IPS DF 6.9 (cell line): Measurements from ENCODE around the gene TUBA3D.
"Not testable (repeated sequence)": the region's sequence is repeated elsewhere in the genome, so short reads cannot be mapped to it uniquely, and the experiment has no call there.

Experiments
- DNase-seq: peaks from one replicate; pipeline ENCODE4 v3.0.0-alpha.2; 2013; ENCODE audit warnings: low read depth, low spot score
- H3K27ac ChIP-seq: one replicate; pipeline ENCODE4 v1.5.1; 2013; ENCODE audit warnings: low read length, control low read depth
- H3K27me3 ChIP-seq: 2 replicates; pipeline ENCODE4 v1.6.1; 2013; ENCODE audit warnings: mild to moderate bottlenecking, low read length; ENCODE audit not compliant: control insufficient read depth, insufficient read depth
- H3K36me3 ChIP-seq: 2 replicates; pipeline ENCODE4 v1.6.1; 2013; ENCODE audit warnings: low read length; ENCODE audit not compliant: control insufficient read depth, insufficient read depth
- H3K4me1 ChIP-seq: 2 replicates; pipeline ENCODE4 v1.6.1; 2013; ENCODE audit warnings: low read length; ENCODE audit not compliant: control insufficient read depth, insufficient read depth
- H3K4me3 ChIP-seq: 2 replicates; pipeline ENCODE4 v1.5.1; 2013; ENCODE audit warnings: mild to moderate bottlenecking, low read length
- H3K9me3 ChIP-seq: 2 replicates; pipeline ENCODE4 v1.6.1; 2013; ENCODE audit warnings: low read length, inconsistent platforms; ENCODE audit not compliant: control insufficient read depth, insufficient read depth
- WGBS: extraction: QIAGEN DNeasy Blood & Tissue Kit; methylation state at CpG from one replicate; pipeline ENCODE4 v1.1.7; 2013; ENCODE audit warnings: mixed read lengths, missing lambda C conversion rate; ENCODE audit not compliant: insufficient read length, insufficient coverage; 5-methylcytosine and 5-hydroxymethylcytosine counted together

Gene TUBA3D

DNA sequence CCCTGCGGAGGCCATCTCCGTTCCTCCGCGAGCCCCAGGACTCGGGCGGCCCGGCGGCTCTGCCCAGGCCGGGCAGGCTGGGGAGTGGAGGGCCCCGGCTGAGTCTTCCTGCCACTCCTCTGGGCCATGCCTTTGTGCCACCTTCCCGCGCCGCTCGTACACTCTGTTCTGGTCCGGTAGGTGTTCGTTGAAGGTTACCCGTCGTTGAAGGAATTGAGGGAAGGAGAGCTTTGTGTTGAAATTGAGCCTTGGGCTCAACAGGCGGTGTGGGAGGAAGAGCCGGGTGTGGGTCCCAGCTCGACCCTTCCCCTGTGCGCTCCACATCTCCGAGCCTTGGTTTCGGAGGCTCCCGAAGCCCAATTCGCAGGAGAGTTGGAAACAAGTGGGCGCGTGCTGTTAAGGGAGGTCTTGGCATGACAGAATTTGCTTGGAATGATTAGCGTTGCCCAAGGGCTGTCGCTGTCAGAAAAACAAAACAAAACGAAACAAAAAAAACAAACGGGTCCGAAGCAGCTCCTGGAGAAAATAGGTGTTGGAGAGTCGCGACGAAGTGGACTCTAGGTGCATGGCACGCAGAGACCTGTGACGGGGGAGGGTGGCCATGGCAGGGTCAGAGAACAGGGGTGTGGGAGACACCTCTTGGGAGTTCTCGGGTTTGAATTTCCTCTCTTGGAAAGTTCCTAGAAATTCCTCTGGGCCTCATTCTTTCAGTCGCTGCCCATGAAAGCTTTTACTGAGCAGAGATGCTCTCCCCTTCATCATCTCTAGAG, 17.5 kb downstream of the TUBA3D start:
- Histone ChIP-seq H3K4me1 (no peaks in the 10 kb centered on the region; the same call in 1 of the 2 replicates), H3K9me3 (no peaks in the 10 kb centered on the region), H3K27me3 (no peaks in the 10 kb centered on the region), H3K36me3 (peaks cover 5% of the 10 kb centered on the region; the same call in 1 of the 2 replicates), H3K4me3 (peak overlapping the region; percentile 96), H3K27ac (no peak overlapping the region)
- DNase-seq = no peak
- WGBS = no CpG with 5 or more reads among the region's 40 CpGs

GRCh38 chr2:131495506-131495905, 19.6 kb downstream of the TUBA3D start:
- not testable (repeated sequence) for DNase-seq, H3K36me3 ChIP-seq, H3K9me3 ChIP-seq, H3K27me3 ChIP-seq, H3K4me1 ChIP-seq, H3K27ac ChIP-seq, H3K4me3 ChIP-seq
- no CpG with 5 or more reads among the region's 1 CpG for WGBS

DNA sequence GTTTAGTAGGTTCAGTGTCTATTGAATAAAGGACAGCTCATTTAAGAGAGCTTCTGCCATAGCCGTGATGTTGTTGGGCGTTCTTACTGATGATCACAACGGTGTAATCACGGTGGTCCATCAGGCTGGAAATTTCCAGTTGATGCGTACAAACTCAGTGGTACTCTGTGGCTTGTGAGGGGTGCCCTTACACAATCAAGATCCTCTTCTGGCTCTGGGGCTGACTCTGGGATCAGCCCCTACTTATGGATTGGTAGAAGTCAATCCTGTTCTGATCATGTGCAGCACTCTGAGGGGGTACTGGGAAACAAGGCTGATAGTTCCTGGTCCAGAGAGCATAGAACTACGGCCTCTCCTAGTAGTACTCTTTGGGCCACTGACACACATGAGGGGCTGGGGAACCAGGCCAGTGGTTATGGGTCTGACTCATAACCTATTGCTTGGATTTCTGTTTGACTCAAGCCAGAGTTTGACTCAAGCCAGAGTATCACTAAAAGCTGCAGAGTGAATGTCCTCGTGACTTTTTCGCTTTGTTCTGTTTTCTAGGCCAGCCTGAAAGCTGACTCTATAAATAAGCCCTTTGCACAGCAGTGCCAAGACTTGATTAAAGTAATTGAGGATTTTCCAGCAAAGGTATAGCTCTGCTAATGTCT, 22.5 kb downstream of the TUBA3D start:
- not testable (repeated sequence) for DNase-seq

DNA sequence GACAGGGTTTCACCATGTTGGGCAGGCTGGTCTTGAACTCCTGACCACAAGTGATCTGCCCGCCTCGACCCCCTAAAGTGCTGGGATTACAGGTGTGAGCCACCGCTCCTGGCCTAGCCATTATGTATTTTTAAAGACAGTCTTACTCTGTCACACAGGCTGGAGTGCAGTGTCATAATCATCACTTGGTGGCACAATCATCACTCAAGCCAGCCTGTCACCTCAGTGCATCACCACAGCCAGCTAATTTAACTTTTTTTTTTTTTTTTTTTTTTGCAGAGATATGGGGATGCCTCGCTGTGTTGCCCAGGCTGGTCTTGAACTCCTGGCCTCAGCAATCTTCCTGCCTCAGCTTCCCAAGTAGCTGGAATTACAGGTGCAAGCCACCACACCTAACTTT, 27.7 kb downstream of the TUBA3D start:
- H3K4me3 ChIP-seq, H3K4me1 ChIP-seq, H3K27ac ChIP-seq, DNase-seq, H3K27me3 ChIP-seq, H3K9me3 ChIP-seq: not testable (repeated sequence)
- H3K36me3 ChIP-seq = peaks cover 32% of the 10 kb centered on the region
- no CpG with 5 or more reads among the region's 4 CpGs for WGBS

More for the DNA sequence above, 22.5 kb downstream of the TUBA3D start:
- not testable (repeated sequence) for H3K27ac ChIP-seq, H3K27me3 ChIP-seq, H3K4me3 ChIP-seq, H3K9me3 ChIP-seq, H3K4me1 ChIP-seq
- WGBS = no CpG with 5 or more reads among the region's 8 CpGs
- H3K36me3 ChIP-seq = peaks cover 14% of the 10 kb centered on the region

- H3K9me3 ChIP-seq, DNase-seq, H3K4me1 ChIP-seq, H3K4me3 ChIP-seq, H3K27me3 ChIP-seq, H3K27ac ChIP-seq: not testable (repeated sequence)
- no CpG with 5 or more reads among the region's 7 CpGs for WGBS
- H3K36me3 ChIP-seq = peaks cover 36% of the 10 kb centered on the region
Observed at GRCh38 chr2:131504082-131504750, 28.3 kb downstream of the TUBA3D start.

DNA sequence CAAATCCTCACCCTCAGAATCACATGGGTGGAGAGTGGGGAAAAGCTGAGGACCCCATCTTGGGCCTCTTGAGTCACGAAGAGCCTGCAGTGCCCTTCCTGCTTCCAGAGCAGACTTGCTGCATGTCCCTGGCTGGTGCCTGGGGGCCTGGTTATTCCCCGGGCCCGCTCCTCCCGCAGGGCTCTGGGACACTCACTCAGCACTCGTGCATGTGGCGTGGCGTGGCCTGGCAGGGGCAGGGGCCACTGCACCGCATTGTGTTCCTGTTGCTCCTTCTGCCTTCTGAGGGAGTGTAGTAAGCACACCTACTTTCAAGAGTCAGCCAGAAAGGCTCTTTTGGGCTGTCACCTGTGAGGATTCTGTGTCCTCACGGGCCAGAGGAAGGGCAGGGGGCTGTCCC, 33.7 kb downstream of the TUBA3D start:
- H3K4me3 ChIP-seq = no peak overlapping the region
- H3K27me3 ChIP-seq = no peaks in the 10 kb centered on the region
- H3K4me1 ChIP-seq = no peaks in the 10 kb centered on the region
- H3K27ac ChIP-seq = no peak overlapping the region
- no CpG with 5 or more reads among the region's 9 CpGs for WGBS
- peaks cover 30% of the 10 kb centered on the region for H3K36me3 ChIP-seq
- H3K9me3 ChIP-seq = no peaks in the 10 kb centered on the region
- no peak for DNase-seq

DNA sequence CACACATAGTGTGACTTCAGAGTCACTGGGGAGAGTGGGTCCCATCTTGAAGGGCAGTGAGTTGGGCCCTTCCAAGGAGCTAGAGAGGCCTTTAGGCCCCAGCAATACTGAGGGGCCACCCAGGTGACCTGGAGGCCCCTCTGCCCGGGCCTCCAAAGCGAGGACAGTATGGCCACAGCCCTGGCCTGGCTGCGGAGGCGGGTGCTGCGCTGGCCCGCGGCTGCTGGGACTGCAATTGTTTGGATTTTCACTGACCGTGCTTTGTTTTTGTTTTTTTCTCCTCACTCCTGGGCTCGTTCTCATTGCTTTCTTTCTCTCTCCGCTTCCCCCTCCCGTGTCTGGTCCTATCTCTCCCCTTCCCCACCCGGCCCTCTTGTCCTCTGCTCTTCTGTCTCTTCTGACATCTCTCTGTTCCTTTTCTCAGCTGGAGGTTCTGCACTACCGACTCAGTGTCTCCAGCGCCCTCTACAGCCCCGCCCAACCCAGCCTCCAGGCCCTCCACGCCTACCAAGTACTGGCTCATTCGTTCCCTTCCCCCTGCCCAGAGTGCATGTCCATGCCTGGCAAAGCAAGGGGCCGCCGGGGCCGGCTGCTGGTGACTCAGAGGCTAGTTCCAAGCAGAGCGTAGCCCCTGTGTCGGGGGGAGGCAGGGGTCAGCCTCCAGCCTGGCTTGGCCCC, 35.5 kb downstream of the TUBA3D start:
- not testable (repeated sequence) for H3K27me3 ChIP-seq, H3K27ac ChIP-seq, H3K4me3 ChIP-seq, H3K4me1 ChIP-seq, DNase-seq, H3K9me3 ChIP-seq
- WGBS = no CpG with 5 or more reads among the region's 22 CpGs
- H3K36me3 ChIP-seq = peaks cover 24% of the 10 kb centered on the region

GRCh38 chr2:131511969-131512870, 36.3 kb downstream of the TUBA3D start:
- H3K4me1 ChIP-seq, DNase-seq, H3K4me3 ChIP-seq, H3K27me3 ChIP-seq, H3K9me3 ChIP-seq, H3K27ac ChIP-seq: not testable (repeated sequence)
- WGBS = no CpG with 5 or more reads among the region's 17 CpGs
- peaks cover 20% of the 10 kb centered on the region for H3K36me3 ChIP-seq

GRCh38 chr2:131514408-131515166, 38.7 kb downstream of the TUBA3D start:
- H3K4me1 ChIP-seq, H3K4me3 ChIP-seq, DNase-seq, H3K27ac ChIP-seq, H3K27me3 ChIP-seq, H3K9me3 ChIP-seq: not testable (repeated sequence)
- peaks cover 15% of the 10 kb centered on the region for H3K36me3 ChIP-seq
- WGBS = no CpG with 5 or more reads among the region's 15 CpGs
